Activated T-helper 17 cell treated with anti-CD3 and anti-CD28 coated beads, Interleukin-2, amount 50 U/mL, for 72 hours (primary cell): Measurements from ENCODE around the gene SLC12A2. TPM values are rescaled to one million over a fixed set of nuclear protein-coding genes. Genes with fewer than 3 reads are reported as not detected.

Experiments
- ATAC-seq: fragments of 150-1000 bp; cut with Tn5 transposase; replicated peaks from 2 replicates; pipeline ENCODE4 v1.10.0; 2021; ENCODE audit warnings: mild to moderate bottlenecking, moderate library complexity
- H3K27ac Mint-ChIP-seq: one replicate; pipeline ENCODE4 v1.8.0; 2022; ENCODE audit warnings: mixed read lengths
- H3K27me3 Mint-ChIP-seq: one replicate; pipeline ENCODE4 v1.8.0; 2022; ENCODE audit warnings: mixed read lengths
- H3K36me3 Mint-ChIP-seq: one replicate; pipeline ENCODE4 v1.8.0; 2022; ENCODE audit warnings: low read depth, mild to moderate bottlenecking, mixed read lengths
- H3K4me1 Mint-ChIP-seq: one replicate; pipeline ENCODE4 v1.8.0; 2022; ENCODE audit warnings: mixed read lengths
- H3K4me3 Mint-ChIP-seq: one replicate; pipeline ENCODE4 v1.8.0; 2022; ENCODE audit warnings: mild to moderate bottlenecking, mixed read lengths
- H3K9me3 Mint-ChIP-seq: one replicate; pipeline ENCODE4 v1.8.0; 2022; ENCODE audit warnings: mixed read lengths
- total RNA-seq, 2 donors: library from RNA; stranded (reverse); gene quantifications; one replicate each; pipeline ENCODE4 v1.2.3, GENCODE V29; 2022

SLC12A2 gene
- total RNA-seq, 2 donors from 2014 or later: 9.7 to 30.3 TPM

DNA sequence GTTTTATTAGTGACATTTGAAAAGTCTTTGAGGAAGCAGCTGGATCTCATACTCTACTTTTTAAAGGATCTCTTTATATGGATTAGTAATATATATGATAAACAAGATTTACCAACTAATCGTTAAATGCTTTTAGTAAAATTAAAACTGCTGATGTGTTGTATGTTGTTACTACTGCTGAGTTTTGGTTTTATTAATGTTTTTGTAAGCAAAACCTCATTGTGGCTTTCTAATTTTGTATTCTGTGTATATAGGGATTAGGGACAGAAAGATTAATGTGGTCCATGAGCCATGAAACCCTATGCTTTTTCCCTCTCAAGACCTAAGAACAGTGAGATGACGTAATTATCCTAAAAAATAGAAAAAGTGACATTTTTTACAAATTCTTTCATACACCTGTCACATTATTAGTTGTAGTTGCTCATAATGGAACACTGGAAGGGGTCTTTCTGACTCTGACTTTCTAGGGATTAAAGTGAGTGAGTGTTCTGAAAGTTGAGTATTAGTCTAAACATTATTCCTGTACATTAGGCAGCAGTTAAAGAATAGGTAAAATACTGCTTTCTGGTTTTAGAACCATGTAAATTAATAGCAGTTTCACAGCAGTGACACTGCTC, 85.9 kb downstream of the SLC12A2 start:
- Mint-ChIP-seq H3K27me3 (no peaks in the 10 kb centered on the region), H3K27ac (no peak overlapping the region), H3K4me3 (no peak overlapping the region), H3K36me3 (peaks cover 31% of the 10 kb centered on the region), H3K4me1 (no peaks in the 10 kb centered on the region), H3K9me3 (no peaks in the 10 kb centered on the region)
- ATAC-seq: no peak

DNA sequence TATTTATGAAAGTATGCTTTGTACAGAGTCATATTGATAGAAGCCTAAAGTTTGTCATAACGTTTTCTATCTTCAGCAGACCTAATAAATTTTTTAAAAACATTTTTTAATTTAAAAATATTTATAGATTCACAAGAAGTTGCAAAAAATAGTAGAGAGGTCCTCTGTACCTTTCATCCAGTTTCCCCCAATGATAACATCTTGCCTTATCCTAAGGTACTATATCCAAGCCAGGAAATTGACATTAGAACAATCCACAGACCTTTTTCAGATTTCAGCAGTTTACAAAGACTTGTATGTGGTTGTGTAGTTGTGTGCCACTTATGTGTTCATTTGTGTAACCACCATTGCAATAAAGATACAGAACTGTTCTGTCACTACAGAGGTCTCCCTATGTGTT, 88.5 kb downstream of the SLC12A2 start:
- no peak overlapping the region for H3K4me3 Mint-ChIP-seq
- no peak overlapping the region for H3K27ac Mint-ChIP-seq
- H3K27me3 Mint-ChIP-seq: no peaks in the 10 kb centered on the region
- H3K4me1 Mint-ChIP-seq: no peaks in the 10 kb centered on the region
- ATAC-seq: no peak
- H3K36me3 Mint-ChIP-seq: peaks cover 30% of the 10 kb centered on the region
- H3K9me3 Mint-ChIP-seq: no peaks in the 10 kb centered on the region

DNA sequence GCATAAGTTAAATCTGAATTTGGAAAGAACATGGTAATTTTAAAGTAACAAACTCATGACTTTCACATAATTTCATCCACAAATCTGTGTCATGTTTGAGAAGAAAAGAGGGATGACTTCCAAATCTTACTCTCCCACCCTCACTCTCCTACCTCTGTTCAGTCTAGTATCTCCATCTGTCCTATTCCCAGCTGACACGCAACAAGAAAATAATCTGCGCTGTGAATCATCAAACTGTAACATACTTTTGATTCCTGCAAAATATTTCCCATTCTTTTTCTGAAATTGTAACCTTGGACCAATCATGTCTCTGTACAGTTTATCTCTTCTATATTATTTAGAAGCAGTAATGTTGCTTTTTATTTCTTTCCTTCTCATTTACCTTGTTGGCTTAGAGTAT, 91.4 kb downstream of the SLC12A2 start:
- H3K4me3 Mint-ChIP-seq: no peak overlapping the region
- no peak for ATAC-seq
- peaks cover 48% of the 10 kb centered on the region for H3K36me3 Mint-ChIP-seq
- H3K9me3 Mint-ChIP-seq: no peaks in the 10 kb centered on the region
- no peak overlapping the region for H3K27ac Mint-ChIP-seq
- H3K4me1 Mint-ChIP-seq: no peaks in the 10 kb centered on the region
- H3K27me3 Mint-ChIP-seq: no peaks in the 10 kb centered on the region

DNA sequence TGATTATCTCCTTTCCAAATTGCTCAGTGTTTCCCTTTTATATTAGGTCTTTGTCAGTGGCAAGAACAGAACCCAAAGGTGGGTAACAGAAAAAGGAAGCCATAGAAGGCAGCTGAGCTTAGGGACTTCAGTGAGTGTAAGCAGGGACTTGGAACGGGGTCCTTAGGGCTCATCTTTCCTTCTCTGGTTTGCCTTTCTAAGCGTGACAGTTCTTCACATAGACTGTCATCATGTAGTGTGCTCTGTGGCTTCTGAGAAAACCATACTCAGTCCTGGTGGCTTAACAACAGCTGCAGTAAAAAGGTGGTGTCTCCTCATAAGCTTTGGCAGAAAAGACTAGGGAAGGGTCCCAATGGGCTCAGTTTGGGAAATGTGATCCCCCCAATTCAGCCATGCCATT, 108.8 kb downstream of the SLC12A2 start:
- Mint-ChIP-seq H3K27ac (no peak overlapping the region), H3K27me3 (no peaks in the 10 kb centered on the region), H3K9me3 (no peaks in the 10 kb centered on the region), H3K4me3 (no peak overlapping the region), H3K4me1 (peaks cover 7% of the 10 kb centered on the region), H3K36me3 (peaks cover 18% of the 10 kb centered on the region)
- ATAC-seq: no peak

DNA sequence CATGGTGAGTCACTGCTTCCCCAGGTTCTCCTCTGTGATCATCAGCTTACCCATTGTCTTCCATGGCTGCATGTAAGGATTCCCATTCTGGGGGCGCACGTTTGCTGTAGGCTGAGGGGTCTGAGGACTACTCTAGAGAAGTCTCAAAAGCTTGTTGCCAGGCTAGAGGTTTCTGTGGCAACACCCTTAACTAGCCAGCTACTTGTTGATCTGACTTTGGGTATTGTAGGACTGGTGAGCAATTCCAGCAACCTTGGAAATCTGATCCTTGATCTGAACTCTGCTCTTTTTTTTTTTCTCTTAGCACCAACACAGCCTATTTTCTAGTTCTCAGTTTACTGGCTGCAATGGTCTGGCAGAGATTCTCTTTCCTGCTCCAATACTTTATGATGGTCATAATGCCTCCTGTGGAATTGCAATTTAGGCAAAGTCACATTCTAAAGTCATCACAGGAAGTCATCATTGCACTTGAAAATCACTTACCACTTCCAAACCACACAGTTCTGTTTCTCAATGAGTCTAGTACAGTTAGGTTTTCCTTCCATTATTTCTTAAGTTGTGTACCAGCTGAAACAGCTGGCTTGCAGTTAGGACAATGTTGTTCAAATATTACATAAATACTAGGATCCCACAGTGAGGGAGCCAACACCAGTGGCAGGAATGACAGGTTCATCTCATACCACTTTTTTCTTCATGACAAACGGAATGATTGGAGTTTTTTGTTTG, 110.3 kb downstream of the SLC12A2 start:
- no peak overlapping the region for H3K4me3 Mint-ChIP-seq
- H3K27me3 Mint-ChIP-seq: no peaks in the 10 kb centered on the region
- peaks cover 17% of the 10 kb centered on the region for H3K4me1 Mint-ChIP-seq
- H3K27ac Mint-ChIP-seq: no peak overlapping the region
- no peak for ATAC-seq
- peaks cover 9% of the 10 kb centered on the region for H3K36me3 Mint-ChIP-seq
- H3K9me3 Mint-ChIP-seq: no peaks in the 10 kb centered on the region

DNA sequence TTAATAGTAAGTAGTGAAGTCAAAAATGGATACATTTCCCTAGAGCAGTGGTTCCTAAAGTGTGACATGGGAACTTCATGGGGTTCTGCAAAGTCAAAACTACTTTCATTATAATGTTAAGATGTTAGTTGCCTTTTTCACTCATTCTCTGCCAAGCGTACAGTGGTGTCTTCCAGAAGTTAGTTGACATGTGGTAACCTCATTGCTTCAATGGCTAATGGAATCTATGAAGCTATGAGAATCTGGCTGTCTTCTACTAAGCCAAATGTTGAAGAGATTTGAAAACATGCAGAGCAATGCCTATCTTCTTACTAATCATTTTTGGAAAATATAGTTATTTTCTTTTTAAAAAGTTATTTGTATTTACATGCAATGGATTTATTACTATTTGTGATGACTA, 111.8 kb downstream of the SLC12A2 start:
- peaks cover 17% of the 10 kb centered on the region for H3K4me1 Mint-ChIP-seq
- H3K4me3 Mint-ChIP-seq: no peak overlapping the region
- no peak for ATAC-seq

DNA sequence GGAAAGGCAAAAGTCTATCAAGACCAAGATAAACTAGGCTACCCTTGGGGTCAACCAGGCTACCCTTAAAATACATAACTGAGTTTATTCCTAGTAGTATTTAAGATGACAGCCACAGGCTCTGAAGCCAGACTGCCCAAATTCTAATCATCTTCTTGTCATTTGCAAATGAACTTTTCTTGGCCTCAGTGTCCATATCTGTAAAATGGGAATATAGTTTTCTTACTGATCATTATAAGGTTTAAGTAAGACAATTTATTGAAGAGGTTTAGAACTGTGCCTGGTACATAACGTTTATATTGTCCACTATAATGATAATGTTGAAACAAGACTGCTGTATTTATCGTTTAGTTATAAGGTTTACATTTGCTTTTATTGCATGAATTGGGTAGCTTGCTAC, 112.5 kb downstream of the SLC12A2 start:
- no peaks in the 10 kb centered on the region for H3K36me3 Mint-ChIP-seq
- no peak for ATAC-seq
- H3K27me3 Mint-ChIP-seq: no peaks in the 10 kb centered on the region
- H3K4me1 Mint-ChIP-seq: peaks cover 17% of the 10 kb centered on the region
- H3K27ac Mint-ChIP-seq: no peak overlapping the region
- H3K9me3 Mint-ChIP-seq: no peaks in the 10 kb centered on the region
- no peak overlapping the region for H3K4me3 Mint-ChIP-seq

More for the DNA sequence above, 111.8 kb downstream of the SLC12A2 start:
- Mint-ChIP-seq H3K27me3 (no peaks in the 10 kb centered on the region), H3K9me3 (no peaks in the 10 kb centered on the region), H3K27ac (no peak overlapping the region), H3K36me3 (no peaks in the 10 kb centered on the region)

DNA sequence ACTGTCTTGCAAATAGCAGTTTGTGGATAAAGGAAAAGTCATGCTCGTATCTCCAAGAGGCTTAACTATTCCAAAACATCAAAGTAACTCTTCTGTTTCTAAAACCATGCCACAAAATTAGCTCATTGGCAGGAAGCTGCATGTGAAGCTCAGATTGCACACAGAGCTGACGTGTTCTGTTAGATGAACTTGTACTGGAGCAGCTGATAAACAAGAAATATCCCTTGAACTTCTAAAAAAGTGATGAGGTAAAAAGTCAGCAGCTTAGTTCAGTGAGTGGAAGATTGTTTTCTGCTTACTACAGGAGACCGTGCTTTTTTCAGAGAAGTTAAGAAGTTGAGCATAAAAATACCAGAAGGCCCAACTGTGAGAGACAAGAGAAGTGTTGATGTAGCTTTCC, 113.2 kb downstream of the SLC12A2 start:
- Mint-ChIP-seq H3K4me3 (no peak overlapping the region), H3K9me3 (no peaks in the 10 kb centered on the region), H3K27me3 (no peaks in the 10 kb centered on the region), H3K4me1 (peaks cover 17% of the 10 kb centered on the region), H3K36me3 (no peaks in the 10 kb centered on the region), H3K27ac (no peak overlapping the region)
- ATAC-seq: no peak

DNA sequence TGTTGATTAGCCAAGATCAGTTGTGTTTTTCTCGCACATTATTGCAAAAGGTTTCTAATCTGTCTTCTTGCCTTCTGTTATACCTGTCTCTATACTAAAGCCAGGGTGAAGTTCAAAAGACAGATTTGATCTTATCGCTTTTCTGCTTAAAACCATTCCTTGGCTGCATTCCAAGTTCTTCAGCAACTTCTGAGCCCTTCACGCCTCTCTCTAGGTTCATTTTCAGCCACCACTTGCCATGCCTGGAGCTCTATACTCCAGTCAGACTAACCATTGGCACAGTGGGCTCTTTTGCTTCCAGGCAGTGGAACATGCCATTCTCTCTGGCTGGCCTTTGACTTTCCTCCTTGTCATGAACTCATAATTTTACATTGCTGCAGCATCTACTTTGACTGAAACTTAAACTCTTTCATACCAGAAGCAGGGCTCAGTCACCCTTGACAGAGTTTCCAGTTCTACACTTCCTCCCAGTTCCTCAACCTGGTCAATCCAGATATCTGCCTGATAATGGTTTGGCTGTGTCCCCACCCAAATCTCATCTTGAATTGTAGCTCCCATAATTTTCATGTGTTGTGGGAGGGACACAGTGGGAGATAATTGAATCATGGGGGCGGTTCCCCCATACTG, 114.4 kb downstream of the SLC12A2 start:
- ATAC-seq: peak; percentile 58
- peak overlapping the region; percentile 46 for H3K27ac Mint-ChIP-seq

DNA sequence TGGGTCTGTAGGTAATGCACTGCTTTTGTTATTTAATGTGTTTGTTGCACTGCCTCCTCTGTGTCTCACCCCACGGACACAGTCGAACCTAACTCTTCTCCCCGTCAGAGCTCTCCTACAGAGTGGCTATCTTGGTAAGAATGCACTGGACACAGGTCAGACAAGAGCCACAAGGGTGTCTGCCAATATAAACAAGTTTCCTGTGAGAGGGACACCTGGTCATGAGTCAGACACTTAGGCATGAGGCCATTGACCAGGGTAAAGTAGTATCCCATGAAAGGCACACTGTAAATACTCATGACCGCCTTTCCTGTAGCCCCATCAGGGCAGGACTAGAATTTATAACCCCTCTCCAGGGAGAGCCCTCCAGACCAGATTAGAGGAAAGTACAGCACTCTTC, 115.5 kb downstream of the SLC12A2 start:
- no peak overlapping the region for H3K27ac Mint-ChIP-seq
- H3K36me3 Mint-ChIP-seq: no peaks in the 10 kb centered on the region
- peaks cover 14% of the 10 kb centered on the region for H3K4me1 Mint-ChIP-seq
- H3K4me3 Mint-ChIP-seq: no peak overlapping the region
- no peak for ATAC-seq
- H3K9me3 Mint-ChIP-seq: no peaks in the 10 kb centered on the region
- no peaks in the 10 kb centered on the region for H3K27me3 Mint-ChIP-seq

More for the DNA sequence above, 114.4 kb downstream of the SLC12A2 start:
- Mint-ChIP-seq H3K4me1 (peaks cover 17% of the 10 kb centered on the region), H3K36me3 (no peaks in the 10 kb centered on the region), H3K9me3 (no peaks in the 10 kb centered on the region), H3K27me3 (no peaks in the 10 kb centered on the region), H3K4me3 (peak overlapping the region; percentile 8)

DNA sequence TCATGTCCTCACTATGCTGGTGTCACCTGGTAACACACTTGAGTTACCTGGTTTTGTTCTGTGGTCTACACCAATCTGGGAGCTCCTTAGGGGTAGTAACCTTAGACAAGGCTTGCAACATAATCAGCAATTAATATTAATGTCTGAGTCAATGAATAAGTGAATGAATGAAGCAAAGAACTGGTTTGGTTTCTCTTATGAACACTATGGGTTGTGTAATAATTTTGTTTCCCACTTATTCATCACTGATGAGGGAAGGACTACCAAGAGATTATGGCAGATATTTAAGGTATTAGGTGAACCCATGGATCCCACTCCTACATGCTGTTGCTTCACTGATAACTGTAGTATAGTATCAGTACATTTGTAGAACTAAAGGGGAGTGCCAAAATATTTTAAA, 116.0 kb downstream of the SLC12A2 start:
- Mint-ChIP-seq H3K4me1 (peaks cover 13% of the 10 kb centered on the region), H3K36me3 (no peaks in the 10 kb centered on the region), H3K27ac (no peak overlapping the region), H3K27me3 (no peaks in the 10 kb centered on the region), H3K9me3 (no peaks in the 10 kb centered on the region), H3K4me3 (no peak overlapping the region)
- ATAC-seq: no peak

DNA sequence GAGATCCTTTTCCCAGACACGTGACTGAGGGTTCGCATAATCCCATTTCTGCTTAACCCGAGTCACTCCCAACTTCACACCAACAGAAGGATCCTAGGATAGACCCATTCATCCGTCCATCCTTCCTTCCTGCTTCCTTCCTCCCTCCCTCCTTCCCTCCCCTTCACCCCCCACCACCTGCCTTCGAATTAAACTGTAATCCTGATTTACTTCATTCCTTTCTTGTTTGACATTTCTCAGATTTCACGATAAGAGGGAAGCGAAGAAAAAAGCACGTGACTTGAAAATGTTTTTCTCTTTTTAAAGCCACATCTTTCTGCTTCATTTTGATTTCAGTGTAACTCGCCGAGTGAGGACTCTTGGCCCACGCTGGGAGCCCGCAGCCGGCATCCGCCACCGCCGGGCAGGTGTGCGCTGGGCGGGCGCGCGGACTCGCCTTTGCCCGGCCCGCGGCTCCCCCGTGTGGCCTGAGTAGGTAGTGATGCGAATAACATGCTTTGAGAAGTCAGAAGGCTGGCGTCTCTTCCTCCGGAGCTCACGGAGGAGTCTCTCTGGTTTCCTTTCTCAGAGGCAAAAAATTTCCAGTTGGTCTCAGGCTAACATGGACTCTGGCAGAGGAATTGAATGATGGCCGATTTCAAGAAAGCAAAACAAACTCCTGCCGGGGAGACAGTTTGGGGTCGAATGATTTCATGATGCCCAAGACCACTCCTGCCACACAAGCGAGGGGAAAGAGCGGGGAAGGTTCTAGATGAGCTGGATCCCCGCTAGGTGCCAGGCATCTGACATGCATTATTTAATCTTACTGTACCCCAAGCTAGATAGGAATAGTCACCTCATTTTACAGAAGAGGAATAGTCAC, 117.7 kb downstream of the SLC12A2 start:
- Mint-ChIP-seq H3K4me1 (peaks cover 13% of the 10 kb centered on the region), H3K9me3 (no peaks in the 10 kb centered on the region), H3K27me3 (no peaks in the 10 kb centered on the region), H3K36me3 (no peaks in the 10 kb centered on the region), H3K4me3 (peak overlapping the region; percentile 8), H3K27ac (no peak overlapping the region)
- ATAC-seq: peak; percentile 85

DNA sequence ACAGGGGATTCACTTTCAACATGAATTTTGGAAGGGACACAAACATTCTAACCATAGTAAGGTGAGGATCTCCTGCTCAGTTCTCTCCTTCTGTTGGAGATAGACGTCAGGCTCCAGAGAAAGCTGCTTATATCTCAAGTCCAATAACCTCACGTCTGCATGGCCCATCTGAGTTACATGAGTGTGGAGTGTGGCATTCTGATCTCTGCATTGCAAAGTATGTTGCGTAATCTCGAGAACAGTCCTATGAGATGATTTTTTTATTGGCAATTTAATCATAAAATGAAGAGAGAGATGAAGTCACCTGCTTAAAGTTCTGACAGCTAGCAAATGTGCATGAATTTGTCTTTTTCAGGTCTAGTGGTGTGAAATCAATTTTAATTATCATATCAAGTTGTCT, 118.8 kb downstream of the SLC12A2 start:
- no peak overlapping the region for H3K4me3 Mint-ChIP-seq
- H3K36me3 Mint-ChIP-seq: no peaks in the 10 kb centered on the region
- no peaks in the 10 kb centered on the region for H3K27me3 Mint-ChIP-seq
- H3K4me1 Mint-ChIP-seq: peaks cover 10% of the 10 kb centered on the region
- no peaks in the 10 kb centered on the region for H3K9me3 Mint-ChIP-seq
- no peak for ATAC-seq
- no peak overlapping the region for H3K27ac Mint-ChIP-seq

DNA sequence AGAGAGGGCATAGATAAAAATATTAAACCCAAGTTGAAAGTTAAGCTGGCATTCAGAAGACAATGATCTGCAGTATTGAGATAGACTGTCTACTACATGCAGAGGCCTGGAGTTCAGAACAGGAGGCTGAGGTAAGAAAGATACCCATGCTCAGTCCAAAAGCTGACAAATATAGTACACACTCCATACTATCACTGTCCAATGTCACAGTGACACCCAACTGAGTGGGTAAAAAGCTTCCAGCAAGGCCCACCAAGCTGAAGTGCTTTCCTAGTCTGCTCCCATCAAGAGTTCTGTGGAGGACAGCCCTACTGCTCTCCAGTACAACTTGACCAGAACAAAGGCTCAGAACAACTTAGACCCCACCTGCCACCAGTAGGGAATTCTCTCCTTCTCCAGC, 124.9 kb downstream of the SLC12A2 start:
- Mint-ChIP-seq H3K4me1 (no peaks in the 10 kb centered on the region), H3K9me3 (no peaks in the 10 kb centered on the region), H3K4me3 (no peak overlapping the region), H3K27me3 (peaks cover 4% of the 10 kb centered on the region), H3K27ac (no peak overlapping the region), H3K36me3 (no peaks in the 10 kb centered on the region)
- no peak for ATAC-seq
